Testis (tissue), 3 donors: ENCODE results near the gene STK17B. TPM values are rescaled to one million over a fixed set of nuclear protein-coding genes. Genes with fewer than 3 reads are reported as not detected.

ENCODE experiments used
- DNase-seq: peaks from one replicate; pipeline ENCODE4 v3.0.0-alpha.2; 2019
- H3K27ac ChIP-seq, 2 donors: fragments of 200-600 bp; sonication (generic); one replicate each; pipeline ENCODE4 v1.5.1; 2019
- H3K27me3 ChIP-seq: fragments of 200-600 bp; sonication (generic); one replicate; pipeline ENCODE4 v1.5.1; 2019
- H3K36me3 ChIP-seq: fragments of 200-600 bp; sonication (generic); one replicate; pipeline ENCODE4 v1.5.1; 2017; ENCODE audit warnings: low read depth; ENCODE audit errors: missing control alignments
- H3K4me1 ChIP-seq: fragments of 200-600 bp; sonication (generic); one replicate; pipeline ENCODE4 v1.5.1; 2019
- H3K4me3 ChIP-seq, 2 donors: fragments of 200-600 bp; sonication (generic); one replicate each; pipeline ENCODE4 v1.5.1; 2017 to 2019
- H3K9me3 ChIP-seq: fragments of 200-600 bp; sonication (generic); one replicate; pipeline ENCODE4 v1.5.1; 2017
- POLR2A ChIP-seq: fragments of 450-650 bp; IDR thresholded peaks from one replicate; pipeline ENCODE4 v1.6.1; 2017; ENCODE audit warnings: antibody characterized with exemption, mild to moderate bottlenecking, moderate library complexity
- WGBS, 2 donors: methylation state at CpG; one replicate each; pipeline ENCODE4 v1.1.5; 2018; 5-methylcytosine and 5-hydroxymethylcytosine counted together
- intact Hi-C: fragments of 100-400 bp; cut with DNase I; formaldehyde crosslinking; loops from one replicate; pipeline ENCODE4 v1.15.1; 2023; ENCODE audit warnings: low total_unique reads
- polyA plus RNA-seq: library from polyadenylated mRNA; stranded (reverse); fragments of 350-450 nt; fragmentation: Illumina TruSeq; extraction: RNeasy Lipid Tissue Mini Kit (QIAGEN cat#74804); gene quantifications from one replicate; pipeline ENCODE4 v1.2.3, GENCODE V29; 2014; ENCODE audit warnings: low read depth, low replicate concordance; ENCODE audit not compliant: insufficient read depth
- total RNA-seq, 2 donors: library from RNA; depleted of rRNA; stranded (reverse); fragments of >200 nt; gene quantifications; one replicate each; pipeline ENCODE4 v1.2.3, GENCODE V29; 2016
- TF ChIP-seq, protein P1 (sequence below), 3 experiments: fragments of 450-650 bp in 2 of 3; fragments of 200-600 bp in 1 of 3; sonication (generic) in 1 of 3; IDR thresholded peaks; one replicate each; pipeline ENCODE4 v1.5.1; 2016 to 2019; ENCODE audit warnings: antibody characterized with exemption in 3 of 3, mild to moderate bottlenecking in 2 of 3, moderate library complexity in 1 of 3

STK17B gene
- total and polyA plus RNA-seq, 3 donors from 2014 or later: 10.4 to 18.1 (median 10.6) TPM

DNA sequence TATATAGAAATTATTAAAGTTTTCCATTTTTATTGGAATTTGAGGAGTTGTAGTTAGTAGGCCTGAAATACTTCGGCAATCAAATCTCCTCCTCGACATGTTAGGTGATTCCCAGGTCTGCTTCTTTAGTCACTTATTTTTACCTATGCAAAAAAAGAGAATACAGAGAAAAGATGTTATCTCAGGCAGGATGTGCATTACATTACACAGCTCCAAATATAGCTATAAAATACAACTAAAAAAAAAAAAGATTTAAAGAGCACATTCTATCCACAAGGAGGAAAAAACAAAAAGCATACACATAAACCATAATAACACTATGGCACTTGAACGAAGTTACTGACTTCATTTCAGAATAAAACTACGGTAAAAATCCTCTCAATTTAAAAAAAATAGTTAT is 8.1 kb downstream of the STK17B start:
- no peak overlapping the region for H3K27ac ChIP-seq
- intact Hi-C loops: no loop called here
- H3K27me3 ChIP-seq: no peaks in the 10 kb centered on the region
- H3K4me3 ChIP-seq: no peak overlapping the region
- no peak for DNase-seq
- WGBS, 2 donors: 83 to 84% methylated on average over 4 of the region's 4 CpGs
- no peaks in the 10 kb centered on the region for H3K9me3 ChIP-seq
- peaks cover 4% of the 10 kb centered on the region for H3K4me1 ChIP-seq
- H3K36me3 ChIP-seq: no peaks in the 10 kb centered on the region
- TF ChIP-seq, protein P1, sequence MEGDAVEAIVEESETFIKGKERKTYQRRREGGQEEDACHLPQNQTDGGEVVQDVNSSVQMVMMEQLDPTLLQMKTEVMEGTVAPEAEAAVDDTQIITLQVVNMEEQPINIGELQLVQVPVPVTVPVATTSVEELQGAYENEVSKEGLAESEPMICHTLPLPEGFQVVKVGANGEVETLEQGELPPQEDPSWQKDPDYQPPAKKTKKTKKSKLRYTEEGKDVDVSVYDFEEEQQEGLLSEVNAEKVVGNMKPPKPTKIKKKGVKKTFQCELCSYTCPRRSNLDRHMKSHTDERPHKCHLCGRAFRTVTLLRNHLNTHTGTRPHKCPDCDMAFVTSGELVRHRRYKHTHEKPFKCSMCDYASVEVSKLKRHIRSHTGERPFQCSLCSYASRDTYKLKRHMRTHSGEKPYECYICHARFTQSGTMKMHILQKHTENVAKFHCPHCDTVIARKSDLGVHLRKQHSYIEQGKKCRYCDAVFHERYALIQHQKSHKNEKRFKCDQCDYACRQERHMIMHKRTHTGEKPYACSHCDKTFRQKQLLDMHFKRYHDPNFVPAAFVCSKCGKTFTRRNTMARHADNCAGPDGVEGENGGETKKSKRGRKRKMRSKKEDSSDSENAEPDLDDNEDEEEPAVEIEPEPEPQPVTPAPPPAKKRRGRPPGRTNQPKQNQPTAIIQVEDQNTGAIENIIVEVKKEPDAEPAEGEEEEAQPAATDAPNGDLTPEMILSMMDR (IDR thresholded peaks at IDR 0.05): no peak
- TF ChIP-seq POLR2A: no peak

DNA sequence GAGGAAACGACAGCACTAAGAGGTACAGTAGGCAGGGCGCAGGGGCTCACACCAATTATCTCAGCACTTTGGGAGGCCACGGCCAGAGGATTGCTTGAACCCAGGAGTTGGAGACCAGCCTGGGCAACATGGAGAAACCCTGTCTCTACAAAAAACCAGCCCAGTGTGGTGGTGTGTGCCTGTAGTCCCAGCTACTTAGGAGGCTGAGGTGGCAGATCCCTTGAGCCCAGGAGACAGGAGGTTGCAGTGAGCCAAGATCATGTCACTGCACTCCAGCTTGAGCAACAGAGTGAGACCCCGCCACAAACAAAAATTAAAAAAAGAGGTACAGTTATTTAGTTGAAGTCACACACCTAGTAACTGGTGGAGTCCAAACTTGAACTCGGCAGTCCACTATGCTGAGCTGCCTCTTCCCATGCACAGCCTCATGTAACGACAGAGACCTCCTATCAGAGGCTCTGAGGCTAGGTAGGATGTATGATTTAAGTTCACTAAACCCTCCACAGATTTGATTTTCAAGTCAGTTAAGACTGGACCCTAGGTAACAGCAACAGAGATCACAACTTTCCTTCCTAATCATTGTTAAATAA is 8.7 kb downstream of the STK17B start:
- DNase-seq: no peak
- Histone ChIP-seq H3K4me3 (no peak overlapping the region), H3K27me3 (no peaks in the 10 kb centered on the region), H3K4me1 (peaks cover 2% of the 10 kb centered on the region), H3K27ac (no peak overlapping the region), H3K9me3 (no peaks in the 10 kb centered on the region), H3K36me3 (no peaks in the 10 kb centered on the region)
- TF ChIP-seq, protein P1 (IDR thresholded peaks at IDR 0.05): no peak
- no peak for TF ChIP-seq POLR2A
- WGBS, 2 donors: 93 to 97% methylated on average over 6 of the region's 6 CpGs
- intact Hi-C loops: no loop called here

GRCh38 chr2:196160946-196161345 is 10.4 kb downstream of the STK17B start:
- no peaks in the 10 kb centered on the region for H3K9me3 ChIP-seq
- H3K4me3 ChIP-seq: no peak overlapping the region
- intact Hi-C loops: no loop called here
- TF ChIP-seq, protein P1 (IDR thresholded peaks at IDR 0.05): no peak
- TF ChIP-seq POLR2A: no peak
- no peaks in the 10 kb centered on the region for H3K36me3 ChIP-seq
- no peaks in the 10 kb centered on the region for H3K27me3 ChIP-seq
- 87 to 89% methylated on average over 4 of the region's 4 CpGs for WGBS, 2 donors
- no peak overlapping the region for H3K27ac ChIP-seq
- DNase-seq: no peak
- no peaks in the 10 kb centered on the region for H3K4me1 ChIP-seq

- Histone ChIP-seq H3K9me3 (no peaks in the 10 kb centered on the region), H3K4me1 (no peaks in the 10 kb centered on the region), H3K27me3 (no peaks in the 10 kb centered on the region), H3K27ac (no peak overlapping the region), H3K4me3 (no peak overlapping the region), H3K36me3 (no peaks in the 10 kb centered on the region)
- WGBS, 2 donors: 71 to 74% methylated on average over 3 of the region's 3 CpGs
- TF ChIP-seq, protein P1 (IDR thresholded peaks at IDR 0.05): no peak
- no peak for TF ChIP-seq POLR2A
- intact Hi-C loops: no loop called here
- no peak for DNase-seq
These were observed 11.3 kb downstream of the STK17B start for GRCh38 chr2:196160101-196160500.

GRCh38 chr2:196159221-196159892 is 12.0 kb downstream of the STK17B start:
- Histone ChIP-seq H3K36me3 (no peaks in the 10 kb centered on the region), H3K4me3 (no peak overlapping the region), H3K27me3 (no peaks in the 10 kb centered on the region), H3K9me3 (no peaks in the 10 kb centered on the region), H3K4me1 (no peaks in the 10 kb centered on the region), H3K27ac (no peak overlapping the region)
- WGBS, 2 donors: 86 to 92% methylated on average over 5 of the region's 5 CpGs
- DNase-seq: no peak
- TF ChIP-seq POLR2A: no peak
- TF ChIP-seq, protein P1 (IDR thresholded peaks at IDR 0.05): no peak
- intact Hi-C loops: no loop called here
